Kidney (tissue), 14 donors: ENCODE results near the gene DEPDC5. TPM values are rescaled to one million over a fixed set of nuclear protein-coding genes. Genes with fewer than 3 reads are reported as not detected.

Experiments used
- DNase-seq, 5 donors: peaks; one replicate each; pipeline ENCODE4 v3.0.0-alpha.2; 2013 to 2020
- FAIRE-seq: peaks from 2 replicates; lab custom pipeline; 2012; peaks lifted over from hg19 to GRCh38; lab: Jason Lieb, UNC
- H3K27ac ChIP-seq, 2 donors: one replicate each; pipeline ENCODE4 v1.7.0; 2013; ENCODE audit warnings: low read depth in 2 of 2, low read length in 2 of 2, inconsistent platforms in 1 of 2
- H3K27me3 ChIP-seq: one replicate; pipeline ENCODE4 v1.7.1; 2013; ENCODE audit warnings: low read length, inconsistent platforms; ENCODE audit not compliant: control insufficient read depth, insufficient read depth
- H3K36me3 ChIP-seq, 3 donors: one replicate each; pipeline versions ENCODE4 v1.7.0 to v1.7.1; 2013; ENCODE audit warnings: low read length in 3 of 3, control low read depth in 1 of 3, inconsistent platforms in 1 of 3; ENCODE audit not compliant: insufficient read depth in 3 of 3, control insufficient read depth in 2 of 3
- H3K4me1 ChIP-seq, 3 donors: one replicate each; pipeline versions ENCODE4 v1.7.0 to v1.7.1; 2013; ENCODE audit warnings: low read length in 3 of 3, inconsistent platforms in 1 of 3, low read depth in 1 of 3; ENCODE audit not compliant: control insufficient read depth in 2 of 3, insufficient read depth in 2 of 3
- H3K4me3 ChIP-seq, 3 donors: one replicate each; pipeline versions ENCODE4 v1.7.0 to v1.8.1; 2013; ENCODE audit warnings: low read length in 3 of 3, control low read depth in 1 of 3, inconsistent platforms in 1 of 3
- H3K9ac ChIP-seq, 3 donors: one replicate each; pipeline versions ENCODE4 v1.7.0 to v1.7.1; 2013; ENCODE audit warnings: low read length in 3 of 3, control low read depth in 1 of 3, inconsistent platforms in 1 of 3
- H3K9me3 ChIP-seq, 3 donors: one replicate each; pipeline versions ENCODE4 v1.7.0 to v1.7.1; 2013; ENCODE audit warnings: low read length in 3 of 3, control low read depth in 1 of 3, inconsistent platforms in 1 of 3; ENCODE audit not compliant: control insufficient read depth in 2 of 3, insufficient read depth in 1 of 3
- intact Hi-C: fragments of 100-400 bp; cut with DNase I; formaldehyde crosslinking; loops from one replicate; pipeline ENCODE4 v1.11.1; 2022
- polyA plus RNA-seq: library from polyadenylated mRNA; stranded (reverse); fragments of 350-450 nt; fragmentation: Illumina TruSeq; extraction: RNeasy Lipid Tissue Mini Kit (QIAGEN cat#74804); gene quantifications from one replicate; pipeline ENCODE4 v1.2.3, GENCODE V29; 2014; ENCODE audit warnings: low read depth, low replicate concordance; ENCODE audit not compliant: insufficient read depth
- total RNA-seq: library from RNA; stranded (reverse); fragmentation: NEBNext Ultra II Directional; extraction: Animal tissue kit (Norgen Biotek cat#: 25700); gene quantifications from one replicate; pipeline ENCODE4 v1.2.1, GENCODE V29; 2021
- TF ChIP-seq, protein P1 (sequence below): IDR thresholded peaks from 3 replicates; pipeline ENCODE4 v1.5.1; 2012; ENCODE audit warnings: mild to moderate bottlenecking, moderate library complexity, borderline replicate concordance; ENCODE audit not compliant: insufficient read depth; ENCODE audit errors: extremely low read depth
- donor health status: control.
- donor health status: control.
- donor health status: control.
- donor health status: control.
- donor health status: control.
- donor health status: DM: yes; HTN: yes; CAD: no.
- donor health status: Normal renal cell carcinoma (clear cell type).

The DEPDC5 gene
- total and polyA plus RNA-seq, 2 donors from 2014 or later: 12.1 to 27.3 TPM

DNA sequence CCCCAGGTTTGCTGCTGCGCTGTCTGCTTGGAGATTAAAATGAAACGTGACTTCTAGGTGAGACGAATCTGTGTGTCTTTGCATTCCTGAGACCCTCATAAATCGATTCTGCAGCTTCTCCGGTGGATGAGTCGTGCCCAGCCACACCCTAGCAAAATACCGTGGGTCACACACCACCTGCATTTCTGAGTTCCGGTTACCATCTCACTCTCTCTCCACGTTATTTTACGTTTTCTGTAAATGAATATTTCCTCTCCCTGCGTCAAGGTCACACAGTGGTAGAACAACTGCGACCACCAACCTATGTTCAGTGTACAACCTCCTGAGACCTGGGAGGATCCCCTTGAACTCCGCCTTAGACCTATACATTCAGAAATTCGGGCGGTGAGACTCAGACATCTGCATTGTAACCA is 191.6 kb downstream of the DEPDC5 start:
- no peaks in the 10 kb centered on the region for H3K27me3 ChIP-seq
- DNase-seq: no peak
- peaks cover 3 to 9% (median 5%) of the 10 kb centered on the region in 3 donors for H3K4me1 ChIP-seq
- intact Hi-C loops: no loop called here
- TF ChIP-seq, protein P1, sequence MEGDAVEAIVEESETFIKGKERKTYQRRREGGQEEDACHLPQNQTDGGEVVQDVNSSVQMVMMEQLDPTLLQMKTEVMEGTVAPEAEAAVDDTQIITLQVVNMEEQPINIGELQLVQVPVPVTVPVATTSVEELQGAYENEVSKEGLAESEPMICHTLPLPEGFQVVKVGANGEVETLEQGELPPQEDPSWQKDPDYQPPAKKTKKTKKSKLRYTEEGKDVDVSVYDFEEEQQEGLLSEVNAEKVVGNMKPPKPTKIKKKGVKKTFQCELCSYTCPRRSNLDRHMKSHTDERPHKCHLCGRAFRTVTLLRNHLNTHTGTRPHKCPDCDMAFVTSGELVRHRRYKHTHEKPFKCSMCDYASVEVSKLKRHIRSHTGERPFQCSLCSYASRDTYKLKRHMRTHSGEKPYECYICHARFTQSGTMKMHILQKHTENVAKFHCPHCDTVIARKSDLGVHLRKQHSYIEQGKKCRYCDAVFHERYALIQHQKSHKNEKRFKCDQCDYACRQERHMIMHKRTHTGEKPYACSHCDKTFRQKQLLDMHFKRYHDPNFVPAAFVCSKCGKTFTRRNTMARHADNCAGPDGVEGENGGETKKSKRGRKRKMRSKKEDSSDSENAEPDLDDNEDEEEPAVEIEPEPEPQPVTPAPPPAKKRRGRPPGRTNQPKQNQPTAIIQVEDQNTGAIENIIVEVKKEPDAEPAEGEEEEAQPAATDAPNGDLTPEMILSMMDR: no peak
- H3K9me3 ChIP-seq: no peaks in the 10 kb centered on the region
- H3K9ac ChIP-seq: peak overlapping the region; percentile 61 to 91 (median 75)
- peaks cover 0 to 4% (median 0%) of the 10 kb centered on the region in 3 donors for H3K36me3 ChIP-seq
- H3K4me3 ChIP-seq: peak overlapping the region; percentile 67 to 92 (median 87)
- FAIRE-seq: no peak
- H3K27ac ChIP-seq: peak overlapping the region; percentile 89 to 97

DNA sequence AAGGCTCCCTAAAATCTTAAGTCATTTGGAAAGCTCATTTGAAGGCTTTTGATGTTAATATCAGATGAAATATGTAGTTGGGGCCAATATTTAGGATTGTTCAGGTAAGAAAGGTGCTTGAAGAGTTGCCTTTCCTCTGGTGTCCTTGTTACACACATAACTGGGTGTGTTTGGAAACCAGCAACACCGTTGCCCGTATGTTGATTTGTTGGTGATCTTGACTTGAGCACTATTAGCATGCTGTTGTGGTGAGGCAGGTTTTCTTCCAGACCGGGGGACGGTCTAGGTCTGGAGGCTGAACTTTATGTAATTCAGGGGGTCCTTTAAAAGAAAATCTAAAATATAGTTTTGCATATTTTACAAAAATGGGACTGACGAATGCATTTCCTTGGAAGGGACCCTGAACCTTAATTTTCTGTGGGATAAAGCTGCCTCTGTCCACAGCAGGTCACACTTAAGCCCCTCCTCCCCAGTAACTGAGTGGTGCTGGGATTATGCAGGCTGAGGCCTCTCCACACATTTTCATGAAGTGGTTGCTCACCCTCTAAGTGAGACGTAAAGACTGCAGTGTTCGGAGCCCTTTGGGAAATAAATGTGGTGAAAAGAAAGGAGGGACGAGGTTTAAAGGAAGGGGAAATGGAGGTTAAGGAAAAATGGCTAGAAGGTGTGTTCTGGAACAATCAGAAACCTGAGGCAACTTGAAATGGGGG is 192.3 kb downstream of the DEPDC5 start:
- Histone ChIP-seq H3K36me3 (peaks cover 0 to 5% (median 0%) of the 10 kb centered on the region in 3 donors), H3K27ac (peak overlapping the region; percentile 89 to 97), H3K4me3 (peak overlapping the region; percentile 67 to 92 (median 87)), H3K27me3 (no peaks in the 10 kb centered on the region), H3K9ac (peak overlapping the region; percentile 61 to 91 (median 75)), H3K4me1 (peaks cover 3 to 9% (median 5%) of the 10 kb centered on the region in 3 donors), H3K9me3 (no peaks in the 10 kb centered on the region)
- no peak for DNase-seq
- FAIRE-seq: no peak
- intact Hi-C loops: no loop called here
- TF ChIP-seq, protein P1: no peak

- Histone ChIP-seq H3K9me3 (no peaks in the 10 kb centered on the region), H3K27me3 (no peaks in the 10 kb centered on the region), H3K4me3 (no peak overlapping the region), H3K4me1 (peaks cover 3 to 14% (median 5%) of the 10 kb centered on the region in 3 donors), H3K9ac (peak overlapping the region in 1 of 3 donors; percentile 28), H3K27ac (no peak overlapping the region), H3K36me3 (peaks cover 0 to 5% (median 0%) of the 10 kb centered on the region in 3 donors)
- peak in 2 of 5 donors; percentile 47 to 71 for DNase-seq
- TF ChIP-seq, protein P1: peak; percentile 62
- intact Hi-C loops: no loop called here
- no peak for FAIRE-seq
Measured at GRCh38 chr22:31947296-31947695, 193.5 kb downstream of the DEPDC5 start.
